ENCODE results near the gene KISS1.

DNA sequence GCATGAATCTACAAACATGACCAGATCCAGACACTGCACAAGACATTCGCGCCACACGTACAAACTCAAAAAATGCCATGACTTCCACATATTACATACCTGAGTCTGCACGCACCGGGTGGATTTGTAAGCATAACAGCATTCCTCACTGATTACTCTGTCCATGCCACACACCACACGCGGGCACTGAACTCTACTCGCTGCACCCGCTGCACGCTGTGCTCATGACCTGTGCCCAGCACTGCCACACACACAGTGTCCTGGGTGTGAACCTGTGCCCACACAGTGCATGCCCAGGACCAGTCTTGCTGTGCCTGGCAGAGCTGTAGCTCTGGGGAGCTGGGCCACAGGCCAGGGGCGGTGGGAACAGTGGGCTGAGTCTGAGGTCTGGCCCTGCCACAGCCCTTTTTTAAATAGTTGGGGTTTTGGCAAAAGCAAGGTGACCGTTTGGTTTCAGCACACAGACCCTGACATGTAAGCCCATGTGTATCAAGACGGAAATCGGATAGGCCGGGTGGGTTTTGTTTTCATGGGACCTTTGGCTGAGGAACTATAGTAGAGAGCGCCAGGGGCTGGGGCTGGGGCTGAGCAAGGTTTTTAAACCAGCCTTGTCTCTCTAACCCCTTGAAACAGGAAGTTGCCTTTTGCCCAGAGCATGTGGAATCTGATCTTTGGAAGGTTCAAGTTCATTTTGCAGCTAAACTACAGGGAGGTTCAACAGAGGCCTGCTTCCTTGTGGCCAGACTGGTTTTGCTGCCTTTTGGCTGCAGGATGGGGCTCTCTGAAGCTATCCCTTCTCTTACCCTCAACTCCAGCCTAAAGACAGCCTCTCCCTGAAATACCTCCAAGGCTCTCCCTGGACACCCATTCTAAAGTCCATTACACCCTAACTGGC lies 29.8 kb upstream of the KISS1 start:
- TF ChIP-seq POLR2AphosphoS5 (IDR thresholded peaks at IDR 0.05) (peak in 1 of 3 donors; percentile 48), POLR2A (IDR thresholded peaks at IDR 0.05) (no peak), EP300 (IDR thresholded peaks at IDR 0.05) (no peak)

Measured in stomach (tissue), 4 donors.